Breast epithelium (tissue), 4 donors: Measurements from ENCODE around the gene WAC. TPM values are rescaled to one million over a fixed set of nuclear protein-coding genes. Genes with fewer than 3 reads are reported as not detected.

Experiments used
- DNase-seq, 2 donors: peaks; one replicate each; pipeline ENCODE4 v3.0.0-alpha.2; 2019; ENCODE audit warnings: low spot score in 2 of 2
- H3K27ac ChIP-seq, 2 donors: fragments of 200-600 bp; sonication (generic) in 1 of 2; one replicate each; pipeline ENCODE4 v1.5.1; 2016 to 2019; ENCODE audit warnings: mild to moderate bottlenecking in 1 of 2
- H3K27me3 ChIP-seq, 2 donors: fragments of 200-600 bp; sonication (generic) in 1 of 2; one replicate each; pipeline versions ENCODE4 v1.5.1 to v1.6.0; 2017 to 2019; ENCODE audit warnings: control low read depth in 1 of 2, mild to moderate bottlenecking in 1 of 2
- H3K36me3 ChIP-seq: fragments of 200-600 bp; one replicate; pipeline ENCODE4 v1.5.1; 2019
- H3K4me1 ChIP-seq, 2 donors: fragments of 200-600 bp; sonication (generic); one replicate each; pipeline ENCODE4 v1.5.1; 2016 to 2019; ENCODE audit warnings: control low read depth in 1 of 2
- H3K4me3 ChIP-seq, 3 donors: fragments of 200-600 bp; sonication (generic); 1 replicate in 2 of 3; 2 replicates in 1 of 3; pipeline ENCODE4 v1.5.1; 2016 to 2019; ENCODE audit warnings: mild to moderate bottlenecking in 3 of 3, moderate library complexity in 2 of 3
- H3K9me3 ChIP-seq, 2 donors: fragments of 200-600 bp; sonication (generic) in 1 of 2; one replicate each; pipeline ENCODE4 v1.5.1; 2016 to 2019; ENCODE audit warnings: control low read depth in 1 of 2
- POLR2A ChIP-seq: fragments of 450-650 bp; IDR thresholded peaks from one replicate; pipeline ENCODE4 v1.6.1; 2016; ENCODE audit warnings: antibody characterized with exemption, mild to moderate bottlenecking, moderate library complexity
- POLR2AphosphoS5 ChIP-seq, 3 donors: sonication (generic); formaldehyde crosslinking; IDR thresholded peaks; one replicate each; pipeline ENCODE4 v1.6.1; 2017; ENCODE audit warnings: antibody characterized with exemption in 3 of 3
- intact Hi-C: fragments of 100-400 bp; cut with DNase I; formaldehyde crosslinking; loops from one replicate; pipeline ENCODE4 v1.15.1; 2023; ENCODE audit warnings: low total_unique reads
- total RNA-seq, 3 donors: library from RNA; depleted of rRNA; stranded (reverse); fragments of >200 nt; gene quantifications; one replicate each; pipeline ENCODE4 v1.1.0, GENCODE V29; 2016
- TF ChIP-seq, protein P1 (sequence below), 3 donors: fragments of 450-650 bp; IDR thresholded peaks; one replicate each; pipeline ENCODE4 v1.5.1; 2016 to 2017; ENCODE audit warnings: antibody characterized with exemption in 3 of 3, mild to moderate bottlenecking in 3 of 3, moderate library complexity in 3 of 3

The WAC gene
- total RNA-seq, 3 donors from 2014 or later = 124 to 180 (median 142) TPM

DNA sequence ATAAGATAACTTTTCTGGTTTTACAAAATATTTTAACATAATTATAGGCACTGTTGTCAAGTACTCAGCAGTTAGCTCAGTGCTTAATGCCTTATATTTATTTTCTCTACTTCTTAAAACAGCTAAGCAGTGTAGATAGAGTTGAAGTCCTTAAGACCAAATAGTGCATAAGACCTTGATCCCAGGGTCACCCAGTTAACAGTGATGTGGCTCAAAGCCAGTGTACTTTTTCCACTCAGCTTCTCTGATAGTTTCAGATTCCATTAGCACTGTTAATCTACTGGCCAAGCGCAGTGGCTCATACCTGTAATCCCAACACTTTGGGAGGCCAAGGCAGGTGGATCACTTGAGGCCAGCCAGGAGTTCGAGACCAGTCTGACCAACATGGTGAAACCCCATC lies 83.6 kb downstream of the WAC start:
- intact Hi-C loops = no loop called here
- H3K36me3 ChIP-seq = no peaks in the 10 kb centered on the region
- H3K27me3 ChIP-seq = no peaks in the 10 kb centered on the region
- TF ChIP-seq, protein P1, sequence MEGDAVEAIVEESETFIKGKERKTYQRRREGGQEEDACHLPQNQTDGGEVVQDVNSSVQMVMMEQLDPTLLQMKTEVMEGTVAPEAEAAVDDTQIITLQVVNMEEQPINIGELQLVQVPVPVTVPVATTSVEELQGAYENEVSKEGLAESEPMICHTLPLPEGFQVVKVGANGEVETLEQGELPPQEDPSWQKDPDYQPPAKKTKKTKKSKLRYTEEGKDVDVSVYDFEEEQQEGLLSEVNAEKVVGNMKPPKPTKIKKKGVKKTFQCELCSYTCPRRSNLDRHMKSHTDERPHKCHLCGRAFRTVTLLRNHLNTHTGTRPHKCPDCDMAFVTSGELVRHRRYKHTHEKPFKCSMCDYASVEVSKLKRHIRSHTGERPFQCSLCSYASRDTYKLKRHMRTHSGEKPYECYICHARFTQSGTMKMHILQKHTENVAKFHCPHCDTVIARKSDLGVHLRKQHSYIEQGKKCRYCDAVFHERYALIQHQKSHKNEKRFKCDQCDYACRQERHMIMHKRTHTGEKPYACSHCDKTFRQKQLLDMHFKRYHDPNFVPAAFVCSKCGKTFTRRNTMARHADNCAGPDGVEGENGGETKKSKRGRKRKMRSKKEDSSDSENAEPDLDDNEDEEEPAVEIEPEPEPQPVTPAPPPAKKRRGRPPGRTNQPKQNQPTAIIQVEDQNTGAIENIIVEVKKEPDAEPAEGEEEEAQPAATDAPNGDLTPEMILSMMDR (IDR thresholded peaks at IDR 0.05) = no peak
- TF ChIP-seq POLR2AphosphoS5 (IDR thresholded peaks at IDR 0.05) (no peak), POLR2A (no peak)
- H3K4me3 ChIP-seq = no peak overlapping the region
- no peaks in the 10 kb centered on the region for H3K9me3 ChIP-seq
- no peak overlapping the region for H3K27ac ChIP-seq
- no peak for DNase-seq
- no peaks in the 10 kb centered on the region for H3K4me1 ChIP-seq

DNA sequence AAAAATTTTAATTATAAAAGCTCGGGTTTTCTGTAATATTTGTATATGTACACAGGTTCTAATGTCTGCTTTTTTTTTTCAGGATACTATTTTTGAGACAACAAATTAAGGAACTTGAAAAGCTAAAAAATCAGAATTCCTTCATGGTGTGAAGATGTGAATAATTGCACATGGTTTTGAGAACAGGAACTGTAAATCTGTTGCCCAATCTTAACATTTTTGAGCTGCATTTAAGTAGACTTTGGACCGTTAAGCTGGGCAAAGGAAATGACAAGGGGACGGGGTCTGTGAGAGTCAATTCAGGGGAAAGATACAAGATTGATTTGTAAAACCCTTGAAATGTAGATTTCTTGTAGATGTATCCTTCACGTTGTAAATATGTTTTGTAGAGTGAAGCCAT lies 86.5 kb downstream of the WAC start:
- no peaks in the 10 kb centered on the region for H3K9me3 ChIP-seq
- no peaks in the 10 kb centered on the region for H3K36me3 ChIP-seq
- DNase-seq = no peak
- H3K4me1 ChIP-seq = no peaks in the 10 kb centered on the region
- TF ChIP-seq POLR2AphosphoS5 (IDR thresholded peaks at IDR 0.05) (no peak), POLR2A (no peak)
- TF ChIP-seq, protein P1 (IDR thresholded peaks at IDR 0.05) = no peak
- intact Hi-C loops = no loop called here
- H3K27me3 ChIP-seq = no peaks in the 10 kb centered on the region
- H3K27ac ChIP-seq = no peak overlapping the region
- H3K4me3 ChIP-seq = no peak overlapping the region

DNA sequence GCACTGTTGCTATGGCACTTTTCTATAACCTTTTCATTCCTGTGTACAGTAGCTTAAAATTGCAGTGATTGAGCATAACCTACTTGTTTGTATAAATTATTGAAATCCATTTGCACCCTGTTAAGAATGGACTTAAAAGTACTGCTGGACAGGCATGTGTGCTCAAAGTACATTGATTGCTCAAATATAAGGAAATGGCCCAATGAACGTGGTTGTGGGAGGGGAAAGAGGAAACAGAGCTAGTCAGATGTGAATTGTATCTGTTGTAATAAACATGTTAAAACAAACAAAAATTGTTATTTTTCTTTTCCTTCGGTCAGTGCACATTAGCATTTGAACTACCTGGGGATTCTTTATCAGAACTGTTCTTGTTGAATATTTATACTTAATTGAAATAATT lies 87.3 kb downstream of the WAC start:
- DNase-seq = no peak
- no peaks in the 10 kb centered on the region for H3K36me3 ChIP-seq
- intact Hi-C loops = no loop called here
- no peaks in the 10 kb centered on the region for H3K27me3 ChIP-seq
- TF ChIP-seq, protein P1 (IDR thresholded peaks at IDR 0.05) = no peak
- TF ChIP-seq POLR2A = no peak
- no peak for TF ChIP-seq POLR2AphosphoS5 (IDR thresholded peaks at IDR 0.05)
- no peak overlapping the region for H3K27ac ChIP-seq
- H3K4me1 ChIP-seq = no peaks in the 10 kb centered on the region
- no peaks in the 10 kb centered on the region for H3K9me3 ChIP-seq
- no peak overlapping the region for H3K4me3 ChIP-seq

DNA sequence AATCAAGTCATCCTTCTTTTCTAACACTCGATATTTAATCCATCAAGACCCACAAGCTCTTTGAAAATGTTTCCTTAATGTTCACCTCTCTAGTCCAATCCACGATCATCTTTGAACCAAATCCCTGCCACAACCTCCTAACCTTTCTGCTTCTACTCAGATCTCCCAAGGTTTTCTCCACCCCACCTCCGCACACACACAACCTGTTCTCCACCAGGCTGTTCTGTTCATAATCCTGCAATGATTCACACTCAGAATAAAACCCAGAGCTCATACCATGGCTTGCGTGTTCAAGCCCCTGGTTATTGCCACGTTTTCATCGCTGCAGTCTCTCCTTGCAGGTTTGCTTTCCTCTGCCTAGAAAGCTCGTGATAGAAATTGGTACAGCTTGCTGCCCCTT lies 90.6 kb downstream of the WAC start:
- Histone ChIP-seq H3K27ac (no peak overlapping the region), H3K27me3 (no peaks in the 10 kb centered on the region), H3K4me1 (no peaks in the 10 kb centered on the region), H3K9me3 (no peaks in the 10 kb centered on the region), H3K36me3 (no peaks in the 10 kb centered on the region), H3K4me3 (no peak overlapping the region)
- intact Hi-C loops = no loop called here
- DNase-seq = no peak
- TF ChIP-seq POLR2A = no peak

DNA sequence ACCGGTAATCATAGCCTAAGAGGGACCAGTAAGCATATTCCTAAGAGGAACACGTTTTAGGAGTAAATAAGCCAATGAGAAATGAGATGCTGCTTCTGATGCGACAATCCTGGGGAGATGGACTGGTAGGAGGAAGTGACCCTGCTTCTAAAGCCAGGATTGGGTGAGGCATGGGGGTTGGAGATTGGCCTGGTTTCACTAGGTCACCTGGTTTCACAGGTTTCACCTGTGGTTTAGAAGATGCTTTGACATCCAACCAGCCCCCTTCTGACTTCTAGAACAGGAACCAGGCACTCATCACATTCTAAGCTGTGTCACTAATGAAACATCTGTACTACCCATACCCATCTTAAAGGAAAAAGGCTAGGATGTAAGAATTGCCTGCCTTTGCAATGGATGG lies 91.4 kb downstream of the WAC start:
- no peak overlapping the region for H3K4me3 ChIP-seq
- H3K4me1 ChIP-seq = no peaks in the 10 kb centered on the region
- intact Hi-C loops = no loop called here
- TF ChIP-seq, protein P1 (IDR thresholded peaks at IDR 0.05) = no peak
- TF ChIP-seq POLR2AphosphoS5 (IDR thresholded peaks at IDR 0.05) (no peak), POLR2A (no peak)
- H3K9me3 ChIP-seq = no peaks in the 10 kb centered on the region
- no peak overlapping the region for H3K27ac ChIP-seq
- H3K36me3 ChIP-seq = no peaks in the 10 kb centered on the region
- DNase-seq = no peak
- no peaks in the 10 kb centered on the region for H3K27me3 ChIP-seq

DNA sequence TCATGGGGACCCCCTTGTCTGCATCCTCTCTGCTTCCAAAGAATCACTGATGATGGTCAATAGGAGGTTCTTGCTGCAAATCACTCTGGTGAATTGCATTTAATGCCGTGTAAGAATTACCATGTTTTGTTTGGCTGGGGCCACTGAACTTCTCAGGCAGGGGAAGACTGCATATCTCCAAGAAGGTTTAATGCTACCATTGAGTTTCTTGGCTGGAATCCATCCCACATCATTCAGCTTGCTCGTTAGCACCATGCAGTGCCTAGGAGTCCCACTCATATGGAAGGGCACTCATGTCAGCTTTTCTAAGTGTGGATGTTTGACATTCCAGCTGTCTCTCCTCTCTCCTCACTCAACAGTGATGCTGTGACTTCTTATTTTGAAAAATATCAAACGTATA lies 94.2 kb downstream of the WAC start:
- no peak overlapping the region for H3K4me3 ChIP-seq
- H3K4me1 ChIP-seq = no peaks in the 10 kb centered on the region

More for the DNA sequence above, 94.2 kb downstream of the WAC start:
- DNase-seq = no peak
- Histone ChIP-seq H3K27me3 (no peaks in the 10 kb centered on the region), H3K9me3 (no peaks in the 10 kb centered on the region), H3K36me3 (no peaks in the 10 kb centered on the region), H3K27ac (no peak overlapping the region)
- intact Hi-C loops = no loop called here
- no peak for TF ChIP-seq POLR2AphosphoS5 (IDR thresholded peaks at IDR 0.05)
- TF ChIP-seq POLR2A = no peak
- TF ChIP-seq, protein P1 (IDR thresholded peaks at IDR 0.05) = no peak
